ENCODE results near the gene RIC3. TPM values are rescaled to one million over a fixed set of nuclear protein-coding genes. Genes with fewer than 3 reads are reported as not detected.

Gene RIC3
- total RNA-seq, 1 experiment from 2014 or later, result not detected

- Histone ChIP-seq H3K9ac (ENCODE audit: low read length) (no peak overlapping the region), H3K79me2 (ENCODE audit: insufficient read depth, low read length) (no peaks in the 10 kb centered on the region), H4K20me1 (ENCODE audit: insufficient read depth) (no peaks in the 10 kb centered on the region), H2AFZ (ENCODE audit: low read depth, low read length, poor library complexity, severe bottlenecking) (no peak overlapping the region), H3K4me1 (ENCODE audit: control insufficient read depth in 1 of 2, insufficient read depth in 2 of 2, low read length in 2 of 2) (no peaks in the 10 kb centered on the region), H3K4me2 (ENCODE audit: low read length) (no peak overlapping the region), H3K9me3 (ENCODE audit: control insufficient read depth in 1 of 2, insufficient read depth in 1 of 2, low read depth in 1 of 2, low read length in 2 of 2) (no peaks in the 10 kb centered on the region), H3K9me2 (ENCODE audit: insufficient read depth) (no peaks in the 10 kb centered on the region), H3K4me3 (replicated peaks in 1 of 2; ENCODE audit: low read depth in 1 of 2, low read length in 2 of 2) (no peak overlapping the region), H3K27me3 (ENCODE audit: insufficient read depth, low read length) (0 out of 2 replicates have a peak, but pooled peaks cover 6% of the 10 kb centered on the region), H3K36me3 (ENCODE audit: control insufficient read depth in 1 of 2, insufficient read depth in 2 of 2, low read length in 2 of 2) (no peaks in the 10 kb centered on the region), H3K27ac (ENCODE audit: low read depth, low read length) (no peak overlapping the region)
- intact Hi-C loops (cut with micrococcal nuclease), result no loop called here
- DNase-seq (ENCODE audit: low read depth, low spot score) (no peak), ATAC-seq (no peak)
- ChIA-PET RAD21 (ENCODE audit: low non-redundant PET in 1 of 2, low total read pairs in 2 of 2, uncharacterized antibody in 2 of 2, unreplicated experiment in 2 of 2) (interaction anchor here in 1 of 2 experiments (0.7 kb wide), 1 partner anchor 53 kb away, joined by 3 read pairs; no protein-coding TSS in a partner anchor), CTCF (no interaction called here), POLR2A (no interaction called here)
- no TSS peak for BruUV-seq (replicated peaks)
- no peak for TF ChIP-seq CEBPB (IDR thresholded peaks at IDR 0.05; ENCODE audit: low read depth)
- peak; percentile 58 for TF ChIP-seq REST (IDR thresholded peaks at IDR 0.05; ENCODE audit: low read depth)
- TF ChIP-seq CTCF (IDR thresholded peaks at IDR 0.05 in 2 of 3, conservative IDR thresholded peaks at IDR 0.05 in 1 of 3; ENCODE audit: borderline replicate concordance in 1 of 3, insufficient read depth in 1 of 3, low read depth in 2 of 3, low read length in 2 of 3), result no peak
- no peak for TF ChIP-seq SRF (IDR thresholded peaks at IDR 0.05; ENCODE audit: low read depth)
These were observed 1.0 kb downstream of the RIC3 start for GRCh38 chr11:8167796-8168195.
